H54 (cell line): ENCODE data around the gene MYEOV.

Experiments used
- DNase-seq: peaks from one replicate; pipeline ENCODE4 v3.0.0; 2011; ENCODE audit warnings: low spot score, mixed read lengths; ENCODE audit not compliant: insufficient read length
- FAIRE-seq: peaks from 3 replicates; lab custom pipeline; 2011; peaks lifted over from hg19 to GRCh38; lab: Jason Lieb, UNC
- POLR2A ChIP-seq: IDR thresholded peaks from 2 replicates; pipeline ENCODE4 v1.6.1; 2011; ENCODE audit warnings: low read depth, mild to moderate bottlenecking, low read length

MYEOV gene

GRCh38 chr11:69272055-69272454, 21.9 kb upstream of the MYEOV start:
- FAIRE-seq (no peak), DNase-seq (no peak)
- TF ChIP-seq POLR2A: no peak

- TF ChIP-seq POLR2A: no peak
- DNase-seq (no peak), FAIRE-seq (no peak)
These were observed 21.0 kb upstream of the MYEOV start for GRCh38 chr11:69272831-69273485.

DNA sequence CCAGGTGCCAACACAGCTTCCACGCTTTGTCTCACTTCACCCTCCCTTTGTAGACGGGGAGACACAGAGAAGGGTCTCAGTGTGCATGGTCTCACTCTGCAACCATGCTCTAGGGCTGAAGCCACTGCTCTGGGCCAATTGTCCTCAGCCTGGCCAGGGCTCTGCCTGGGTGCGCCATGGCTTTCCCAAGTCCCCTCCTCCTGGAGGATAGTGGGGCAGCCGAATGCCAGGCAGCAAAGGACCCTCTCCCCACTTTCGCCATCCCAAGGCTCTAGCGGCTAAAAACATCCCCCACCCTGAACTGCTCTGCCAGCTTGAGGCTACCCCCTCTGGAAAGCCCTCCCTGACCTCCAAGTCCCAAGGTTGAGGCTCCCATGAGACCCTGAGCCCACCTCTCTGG, 20.4 kb upstream of the MYEOV start:
- TF ChIP-seq POLR2A: no peak
- DNase-seq (no peak), FAIRE-seq (no peak)

- TF ChIP-seq POLR2A: no peak
- DNase-seq (no peak), FAIRE-seq (no peak)
These were observed 19.4 kb upstream of the MYEOV start for GRCh38 chr11:69274531-69275016.

DNA sequence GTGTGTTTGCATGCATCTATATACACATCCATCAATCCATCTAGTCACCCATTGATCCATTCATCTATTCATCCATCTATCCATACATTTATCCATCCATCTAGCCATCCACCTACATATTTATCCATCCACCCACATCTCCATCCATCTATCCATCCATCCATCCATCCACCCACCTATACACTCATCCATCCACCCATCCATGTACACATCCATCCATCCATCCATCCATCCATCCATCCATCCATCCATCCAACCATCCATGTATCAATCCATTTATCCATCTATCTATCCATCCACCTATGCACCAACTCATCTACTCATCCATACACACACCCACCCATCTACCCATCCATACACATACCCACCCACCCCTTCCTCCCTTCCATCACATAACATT, 18.8 kb upstream of the MYEOV start:
- FAIRE-seq: no peak
- DNase-seq: no peak
- no peak for TF ChIP-seq POLR2A

- no peak for DNase-seq
- no peak for TF ChIP-seq POLR2A
- FAIRE-seq: no peak
These were observed 17.8 kb upstream of the MYEOV start for GRCh38 chr11:69276165-69276564.

GRCh38 chr11:69277074-69277809, 16.7 kb upstream of the MYEOV start:
- TF ChIP-seq POLR2A: no peak
- FAIRE-seq (no peak), DNase-seq (no peak)

DNA sequence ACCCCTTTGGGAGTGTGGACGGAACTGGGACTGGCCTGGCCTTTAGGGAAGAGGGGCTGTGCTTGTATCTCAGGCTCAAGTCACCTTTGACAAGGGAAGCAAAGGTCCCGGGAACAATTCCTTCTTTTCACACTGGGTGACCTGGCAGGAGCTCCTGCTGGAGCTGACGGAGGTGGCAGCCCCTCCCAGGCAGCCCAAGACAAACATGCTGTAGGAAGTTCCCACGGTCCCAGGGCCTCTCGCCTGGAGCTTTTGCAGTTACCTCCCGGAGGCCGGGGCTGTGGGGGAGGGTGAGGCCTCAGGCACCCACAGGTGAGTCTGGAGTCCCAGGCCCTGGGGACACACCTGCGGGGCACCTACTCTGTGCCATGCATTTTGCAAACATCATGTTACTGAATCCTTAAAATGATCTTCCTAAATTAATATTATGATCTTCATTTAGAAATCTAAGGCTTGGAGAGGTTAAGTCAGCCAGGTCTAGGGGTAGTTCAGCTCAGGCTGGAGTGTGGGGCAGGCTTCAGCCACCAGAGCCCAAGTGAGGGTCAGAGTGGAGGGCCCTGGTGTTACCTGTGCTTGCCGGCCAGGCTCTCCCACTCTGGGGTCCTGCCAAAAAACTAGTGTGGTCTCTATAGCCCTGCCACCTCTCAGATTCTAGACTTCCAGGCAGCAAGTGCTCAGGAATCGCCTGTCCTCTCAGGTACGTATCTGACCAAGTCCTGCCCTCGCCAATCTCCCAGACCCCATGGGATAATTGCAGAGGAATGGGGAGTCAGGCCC, 15.7 kb upstream of the MYEOV start:
- FAIRE-seq (no peak), DNase-seq (no peak)
- no peak for TF ChIP-seq POLR2A

- FAIRE-seq: no peak
- TF ChIP-seq POLR2A: no peak
- DNase-seq: peak; percentile 72
These were observed 13.5 kb upstream of the MYEOV start for GRCh38 chr11:69280451-69280850.

DNA sequence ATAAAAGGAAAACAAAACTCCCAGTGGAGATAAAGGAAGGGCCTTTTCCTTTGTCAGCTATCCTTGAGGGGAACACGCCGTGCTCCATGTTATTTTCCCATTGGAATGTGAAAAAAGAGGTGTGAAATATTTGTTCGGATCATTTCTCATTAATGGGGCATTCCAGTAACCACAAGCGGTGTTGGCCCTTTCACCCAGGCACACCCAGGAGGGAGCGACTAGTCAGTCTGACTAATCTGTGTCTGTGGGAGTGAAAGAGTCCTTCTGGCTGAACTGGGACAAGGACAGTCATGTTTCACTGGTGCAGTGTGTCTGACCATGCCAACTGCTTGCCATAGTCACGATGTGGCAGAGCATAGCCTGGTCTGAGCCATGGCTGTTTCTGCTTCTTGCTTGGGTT, 13.0 kb upstream of the MYEOV start:
- no peak for FAIRE-seq
- peak; percentile 22; the same call in 1 of the 2 replicates for TF ChIP-seq POLR2A
- DNase-seq: peak; percentile 89

DNA sequence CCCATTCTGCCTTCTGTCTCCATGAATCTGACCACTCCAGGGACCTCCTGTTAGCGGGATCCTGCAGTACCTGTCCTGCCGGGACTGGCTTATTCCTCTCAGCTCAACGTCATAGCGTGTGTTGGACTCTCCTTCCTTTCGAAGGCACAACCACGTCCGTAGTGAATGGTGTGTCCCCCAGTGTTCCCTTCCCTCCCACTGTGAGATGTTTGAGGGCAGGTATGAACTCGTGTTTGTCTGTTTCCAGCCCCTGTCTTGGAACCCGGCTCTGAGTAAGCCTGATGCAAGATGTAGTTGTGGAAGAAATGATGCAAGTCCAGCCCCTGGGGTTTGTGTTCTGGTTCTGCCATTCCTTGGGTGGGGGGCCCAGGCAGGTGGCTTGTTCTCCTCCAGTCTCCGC, 10.5 kb upstream of the MYEOV start:
- TF ChIP-seq POLR2A: no peak
- DNase-seq: no peak
- FAIRE-seq: no peak

GRCh38 chr11:69284081-69284511, 9.9 kb upstream of the MYEOV start:
- FAIRE-seq (no peak), DNase-seq (no peak)
- TF ChIP-seq POLR2A: no peak

DNA sequence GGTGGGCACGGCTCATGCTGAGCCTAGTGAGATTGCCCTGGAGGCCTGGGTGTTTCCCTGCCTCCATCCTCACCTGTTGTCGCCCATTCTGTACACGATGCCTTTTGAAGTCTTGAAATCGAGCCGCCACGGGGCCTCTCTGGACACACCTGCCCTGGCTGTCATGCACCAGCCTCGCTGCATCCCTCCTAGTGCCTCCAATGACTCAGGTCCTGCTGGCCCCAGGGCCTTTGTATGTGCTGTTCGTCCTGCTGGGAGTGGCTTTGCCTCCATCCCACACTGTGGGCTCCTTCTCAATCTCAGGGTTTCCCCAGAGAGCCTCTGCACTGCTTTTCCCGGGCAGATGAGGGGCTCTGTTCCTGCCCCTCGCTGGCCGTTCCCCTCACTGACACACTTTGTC, 8.9 kb upstream of the MYEOV start:
- FAIRE-seq: no peak
- no peak for DNase-seq
- TF ChIP-seq POLR2A: no peak

DNA sequence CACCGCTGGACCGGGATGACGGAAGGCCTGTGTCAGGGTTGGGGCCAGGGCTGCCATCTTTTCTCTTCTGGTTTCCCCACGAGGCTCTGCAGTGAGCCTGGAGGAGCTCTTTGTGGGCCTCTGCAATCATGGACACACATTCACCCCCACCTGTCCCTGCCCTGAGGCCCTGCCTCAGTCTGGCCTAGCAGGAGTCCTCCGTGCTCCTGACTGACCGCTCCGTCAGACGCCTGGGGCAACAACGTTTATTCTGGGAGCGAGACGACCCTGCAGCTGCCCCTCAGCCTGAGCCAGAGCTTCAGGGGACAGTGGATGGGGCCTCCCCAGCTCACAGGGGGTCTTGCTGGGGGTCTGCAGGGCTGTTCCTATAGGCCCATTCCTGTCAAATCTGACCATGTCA, 8.2 kb upstream of the MYEOV start:
- TF ChIP-seq POLR2A: no peak
- FAIRE-seq: no peak
- DNase-seq: no peak
